HT-29 (cell line): ENCODE measurements around the gene PIAS2. TPM values are rescaled to one million over a fixed set of nuclear protein-coding genes. Genes with fewer than 3 reads are reported as not detected.
"Not testable (repeated sequence)": the region's sequence is repeated elsewhere in the genome, so short reads cannot be mapped to it uniquely, and the experiment has no call there.

Experiments
- DNase-seq: peaks from one replicate; pipeline ENCODE4 v3.0.0-alpha.2; 2015; ENCODE audit warnings: low spot score
- total RNA-seq: library from RNA; depleted of rRNA; stranded (reverse); fragments of >200 nt; shearing (Covaris generic); gene quantifications from 2 replicates; pipeline ENCODE4 v1.2.3, GENCODE V29; 2014; rRNA removed

PIAS2 gene, protein sequence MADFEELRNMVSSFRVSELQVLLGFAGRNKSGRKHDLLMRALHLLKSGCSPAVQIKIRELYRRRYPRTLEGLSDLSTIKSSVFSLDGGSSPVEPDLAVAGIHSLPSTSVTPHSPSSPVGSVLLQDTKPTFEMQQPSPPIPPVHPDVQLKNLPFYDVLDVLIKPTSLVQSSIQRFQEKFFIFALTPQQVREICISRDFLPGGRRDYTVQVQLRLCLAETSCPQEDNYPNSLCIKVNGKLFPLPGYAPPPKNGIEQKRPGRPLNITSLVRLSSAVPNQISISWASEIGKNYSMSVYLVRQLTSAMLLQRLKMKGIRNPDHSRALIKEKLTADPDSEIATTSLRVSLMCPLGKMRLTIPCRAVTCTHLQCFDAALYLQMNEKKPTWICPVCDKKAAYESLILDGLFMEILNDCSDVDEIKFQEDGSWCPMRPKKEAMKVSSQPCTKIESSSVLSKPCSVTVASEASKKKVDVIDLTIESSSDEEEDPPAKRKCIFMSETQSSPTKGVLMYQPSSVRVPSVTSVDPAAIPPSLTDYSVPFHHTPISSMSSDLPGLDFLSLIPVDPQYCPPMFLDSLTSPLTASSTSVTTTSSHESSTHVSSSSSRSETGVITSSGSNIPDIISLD
- 7.7 and 8.9 TPM in 2 replicates for total RNA-seq

DNA sequence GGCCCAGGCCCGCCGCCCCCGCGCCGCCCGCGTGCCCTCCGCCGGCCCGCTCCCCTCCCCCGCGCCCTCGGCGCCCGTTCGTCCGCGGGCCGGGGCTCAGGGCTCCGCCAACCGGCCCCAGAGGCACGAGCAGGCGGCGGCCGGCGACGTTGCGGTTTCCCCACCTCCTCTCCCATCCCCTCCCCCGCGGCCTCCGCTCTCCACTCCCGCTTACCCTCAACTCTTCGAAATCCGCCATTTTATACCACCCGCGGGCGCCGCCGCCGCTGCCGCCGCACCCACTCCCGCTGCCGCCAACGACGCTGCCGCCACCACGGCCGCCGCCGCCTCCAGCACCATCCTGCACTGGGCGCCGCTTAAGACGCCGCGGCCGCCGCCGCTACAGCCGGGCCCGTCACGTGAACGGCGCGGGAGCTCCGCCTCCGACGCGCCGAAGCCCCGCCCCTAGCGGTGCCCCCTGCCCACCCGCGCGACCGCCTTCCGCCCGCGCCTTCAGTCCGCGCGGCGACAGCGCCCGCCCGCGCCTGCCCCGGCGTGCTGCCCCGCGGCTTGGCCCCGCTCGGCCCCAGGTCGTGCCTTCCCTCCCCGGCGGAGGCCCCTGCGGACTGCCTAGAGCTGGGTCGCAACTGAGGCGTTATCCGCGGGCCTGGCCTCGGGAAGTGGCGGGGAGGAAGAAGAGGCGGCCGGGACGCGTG is at the start of gene PIAS2, which contains the start of gene KATNAL2:
PIAS2 (minus strand) TSS at position 400 of the 695 bp plus-strand sequence; CDS start at position 238, 162 bp downstream.
KATNAL2 (plus strand) TSS at position 495 of the 695 bp plus-strand sequence. CDS start 29,271 bp downstream, outside the sequence.
- DNase-seq: peak; percentile 48

DNA sequence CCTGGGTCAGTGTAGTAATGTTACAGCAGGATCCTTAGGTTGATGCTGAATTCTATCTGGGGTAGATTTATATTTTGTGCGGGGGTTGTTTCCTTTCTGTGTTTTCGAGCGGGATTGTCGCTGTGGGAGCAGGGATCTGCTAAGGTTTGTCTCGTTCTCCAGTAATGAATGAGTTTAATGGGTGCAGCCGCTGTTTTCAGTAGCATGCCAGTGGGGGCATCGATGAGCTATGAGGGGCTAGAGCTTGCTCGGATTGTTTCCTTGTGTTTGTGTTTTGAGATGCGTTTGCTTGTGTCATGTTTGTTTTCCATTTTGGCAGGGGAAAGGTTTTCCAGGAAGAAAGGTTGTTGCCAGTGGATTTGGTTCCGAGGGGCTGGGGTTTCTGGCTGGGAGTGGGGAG is 49.0 kb upstream of the PIAS2 start:
- DNase-seq: not testable (repeated sequence)

DNA sequence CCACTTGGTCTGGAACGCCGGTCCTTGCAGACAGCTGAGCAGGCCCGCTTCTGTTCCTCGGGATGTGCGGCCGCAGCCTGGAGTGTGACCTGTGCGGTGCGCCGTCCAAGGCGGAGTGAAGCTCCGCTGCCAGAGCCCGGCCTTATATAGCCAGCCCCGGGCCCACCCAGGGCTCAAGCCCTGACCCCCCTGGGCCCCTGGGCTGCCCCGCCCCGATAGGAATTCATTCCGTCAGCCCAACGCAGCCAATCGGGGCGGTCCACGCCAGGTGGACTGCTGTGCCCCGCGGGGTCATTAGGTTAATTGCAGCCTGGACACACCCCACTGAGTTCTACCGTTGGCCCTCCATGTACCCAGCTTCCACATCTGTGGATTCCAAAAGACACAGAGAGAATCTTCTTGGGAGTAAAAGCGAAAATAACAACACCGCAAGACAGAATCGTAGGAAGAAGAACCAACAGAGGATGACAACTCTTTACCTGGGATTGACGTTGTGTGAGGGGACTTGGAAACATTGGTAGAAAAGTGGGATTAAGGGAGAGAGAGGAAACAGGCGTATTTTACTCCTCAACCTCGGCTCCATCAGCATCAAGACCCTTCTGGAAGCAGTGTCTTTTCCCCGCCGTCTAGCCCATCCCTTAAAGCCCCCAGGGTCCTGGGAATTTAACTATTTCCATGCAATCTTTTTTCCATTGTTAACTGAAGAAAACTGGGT is 47.4 kb upstream of the PIAS2 start:
- DNase-seq: not testable (repeated sequence)

DNA sequence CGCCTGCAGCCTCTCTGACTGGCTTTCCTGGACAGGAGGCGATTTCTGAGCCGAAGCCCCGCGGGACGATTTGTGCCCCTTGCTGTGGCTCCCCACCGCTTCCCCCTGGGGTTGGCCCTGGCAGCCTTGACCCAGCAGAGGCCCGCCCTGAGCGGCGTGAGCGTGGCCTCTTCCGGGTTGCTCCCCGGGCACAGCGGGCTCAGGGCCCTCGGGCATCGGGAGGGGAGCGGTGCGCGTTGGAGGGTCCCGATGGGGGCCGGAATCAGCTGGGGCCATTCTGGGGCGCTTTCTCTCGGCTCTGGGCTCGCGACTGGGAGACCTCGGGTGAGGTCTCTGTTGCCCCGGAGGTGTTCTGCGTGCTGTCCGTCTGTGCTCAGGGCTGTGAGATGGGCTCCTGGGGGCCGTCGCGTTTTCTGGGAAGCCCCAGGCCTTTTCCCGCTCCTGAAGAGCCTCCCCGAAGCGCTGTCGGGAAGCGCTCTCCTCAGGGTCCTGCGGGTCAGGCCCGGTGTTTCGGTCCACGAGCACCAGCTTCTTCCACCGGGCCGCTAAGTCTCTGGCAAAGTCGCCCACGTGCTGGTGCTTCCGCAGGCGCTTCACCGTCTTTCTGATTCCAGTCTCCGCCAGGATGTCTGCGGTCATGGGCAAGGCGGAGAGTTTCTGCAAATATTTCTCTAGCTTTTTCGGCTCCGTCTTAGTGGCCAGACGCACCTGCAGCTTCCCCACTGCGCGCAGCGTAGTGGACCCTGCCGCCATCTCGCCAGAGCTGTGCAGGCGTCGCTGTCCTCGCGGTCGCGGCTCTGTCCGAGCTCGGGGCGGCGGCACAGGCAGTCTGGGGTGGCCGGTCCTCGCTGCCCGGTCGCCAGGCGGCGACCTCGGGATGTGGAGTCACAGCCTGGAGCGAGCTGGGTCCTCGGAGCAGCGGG is 46.6 kb upstream of the PIAS2 start:
- not testable (repeated sequence) for DNase-seq

DNA sequence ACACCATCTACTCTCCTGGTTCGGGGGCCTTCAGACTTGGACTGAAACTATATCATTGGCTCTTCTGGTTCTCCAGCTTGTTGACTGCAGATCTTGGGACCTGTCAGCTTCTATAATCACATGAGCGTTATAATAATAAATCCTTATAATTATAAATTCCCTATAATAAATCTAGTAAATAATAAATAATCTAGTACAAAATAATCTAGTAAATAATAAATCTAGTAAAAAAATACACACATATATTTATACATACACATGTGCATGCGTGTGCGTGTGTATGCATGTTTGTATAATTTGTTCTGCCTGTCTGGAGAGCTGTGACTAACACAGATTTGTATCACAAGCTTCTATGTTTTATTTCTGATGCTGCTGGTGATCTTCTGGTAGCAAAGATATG is 40.9 kb upstream of the PIAS2 start:
- DNase-seq: no peak

DNA sequence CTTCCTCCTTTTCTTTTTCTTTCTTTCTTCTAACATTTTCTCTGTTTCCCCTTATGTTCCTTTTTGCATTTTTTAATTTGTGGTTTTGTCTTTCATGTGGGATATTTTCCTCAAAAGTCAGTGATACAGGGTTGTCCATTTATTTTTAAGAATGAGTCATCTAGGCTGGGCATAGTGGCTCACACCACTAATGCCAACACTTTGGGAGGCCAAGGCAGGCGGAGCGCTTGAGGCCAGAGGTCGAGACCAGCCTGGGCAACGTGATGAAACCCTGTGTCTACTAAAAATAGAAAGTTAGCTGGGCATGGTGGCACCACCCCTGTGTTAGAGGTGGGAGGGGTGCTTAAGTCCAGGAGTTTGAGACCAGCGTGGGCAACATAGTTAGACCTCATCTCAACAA is 35.9 kb upstream of the PIAS2 start:
- DNase-seq: no peak

DNA sequence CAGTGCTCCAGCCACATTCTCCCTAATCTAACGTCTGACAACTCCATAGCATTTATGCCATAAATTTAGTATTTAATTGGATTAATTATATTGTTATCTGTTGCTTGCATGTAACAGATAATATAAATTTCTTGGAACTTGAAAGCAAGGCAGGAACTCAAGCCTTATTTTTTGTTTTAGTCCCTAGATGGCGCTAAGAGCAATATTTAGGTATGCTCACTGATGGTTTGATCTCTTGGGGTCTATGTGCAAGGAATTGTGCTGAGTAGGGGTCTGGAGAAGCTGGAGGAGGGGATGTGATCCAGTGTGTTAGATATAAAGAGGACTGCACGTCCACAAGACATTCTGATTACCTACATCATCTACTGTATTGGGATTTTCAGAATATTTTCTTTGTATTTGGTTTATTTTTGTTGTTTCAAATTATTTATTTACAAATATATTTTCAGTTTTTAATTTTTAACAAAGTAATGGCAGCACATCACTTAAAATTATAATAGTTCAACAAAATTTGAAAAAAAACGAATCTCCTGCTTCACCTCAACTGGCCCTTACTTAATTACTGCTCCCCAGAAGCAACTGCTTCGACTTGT is 32.9 kb upstream of the PIAS2 start:
- DNase-seq: no peak

DNA sequence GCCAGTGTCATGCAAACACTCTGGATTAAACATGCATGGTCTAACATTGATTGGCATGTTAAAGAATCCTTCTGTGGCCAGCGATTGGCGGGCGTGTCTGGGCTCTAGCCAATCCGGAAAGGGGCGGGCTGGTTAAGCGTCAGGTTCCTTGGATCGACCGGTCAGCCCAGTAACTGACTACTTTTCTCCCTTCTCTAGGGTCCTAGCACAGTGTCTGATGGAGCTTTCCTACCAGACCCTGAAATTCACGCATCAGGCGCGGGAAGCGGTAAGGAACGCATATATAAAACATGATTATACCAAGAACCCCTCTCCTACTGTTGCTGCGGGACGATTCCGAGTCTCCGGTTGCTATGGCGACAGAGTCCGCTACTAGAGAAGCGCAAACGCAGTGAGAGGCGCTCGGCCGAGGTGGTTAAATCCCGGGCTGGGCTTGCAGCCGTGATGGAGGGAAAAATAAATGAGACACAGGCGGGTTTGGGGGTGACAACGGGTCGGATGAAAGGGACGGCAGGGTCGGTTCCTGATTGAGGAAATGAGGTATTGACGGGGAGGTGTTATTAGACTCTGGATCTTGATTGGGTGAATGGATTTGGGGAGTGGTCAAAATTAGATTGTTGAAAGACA is 29.5 kb upstream of the PIAS2 start:
- DNase-seq: no peak

DNA sequence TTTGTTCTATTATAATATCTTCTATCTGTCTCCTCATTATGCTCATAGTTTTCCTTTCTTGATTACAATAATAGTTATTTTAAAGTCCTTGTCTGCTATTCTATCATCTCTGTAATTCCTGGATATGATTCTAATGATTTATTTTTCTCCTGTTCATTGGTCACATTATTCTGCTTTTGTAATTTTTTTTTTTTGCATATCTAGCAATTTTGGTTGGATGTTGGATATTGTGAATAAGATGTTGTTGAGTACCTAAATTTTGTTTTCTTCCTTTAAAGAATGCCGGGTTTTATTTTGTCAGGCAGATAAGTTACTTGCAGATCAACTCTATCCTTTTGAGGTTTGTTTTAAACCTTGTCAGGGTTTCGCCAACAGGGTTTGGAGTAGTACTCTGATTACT is 25.3 kb upstream of the PIAS2 start:
- no peak for DNase-seq

DNA sequence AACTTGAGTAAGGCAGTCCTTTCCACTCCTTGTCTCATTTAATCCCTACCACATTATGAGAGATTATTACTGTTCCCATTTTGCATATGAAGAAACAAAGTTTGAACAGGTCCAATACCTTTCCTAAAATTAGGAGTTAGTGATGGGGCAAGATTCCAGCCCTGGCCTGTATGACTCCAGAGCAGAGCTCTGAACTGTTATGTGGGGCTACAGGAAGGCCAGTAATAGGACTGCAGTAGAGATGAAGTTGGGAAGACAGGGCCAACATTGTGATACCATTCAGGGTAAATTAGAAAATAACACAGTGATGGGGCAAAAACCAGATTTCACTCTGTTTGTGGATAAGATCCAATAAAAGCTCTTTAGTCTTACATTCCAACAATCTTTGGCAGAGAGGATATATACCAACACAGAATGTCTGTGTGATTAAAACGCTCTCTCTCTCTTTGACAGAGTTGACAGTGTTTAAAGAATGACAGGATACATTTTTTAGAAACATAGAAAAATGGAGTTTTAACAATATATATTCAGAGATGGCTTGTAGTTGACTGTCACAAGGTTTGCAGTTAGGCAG is 22.8 kb upstream of the PIAS2 start:
- no peak for DNase-seq

DNA sequence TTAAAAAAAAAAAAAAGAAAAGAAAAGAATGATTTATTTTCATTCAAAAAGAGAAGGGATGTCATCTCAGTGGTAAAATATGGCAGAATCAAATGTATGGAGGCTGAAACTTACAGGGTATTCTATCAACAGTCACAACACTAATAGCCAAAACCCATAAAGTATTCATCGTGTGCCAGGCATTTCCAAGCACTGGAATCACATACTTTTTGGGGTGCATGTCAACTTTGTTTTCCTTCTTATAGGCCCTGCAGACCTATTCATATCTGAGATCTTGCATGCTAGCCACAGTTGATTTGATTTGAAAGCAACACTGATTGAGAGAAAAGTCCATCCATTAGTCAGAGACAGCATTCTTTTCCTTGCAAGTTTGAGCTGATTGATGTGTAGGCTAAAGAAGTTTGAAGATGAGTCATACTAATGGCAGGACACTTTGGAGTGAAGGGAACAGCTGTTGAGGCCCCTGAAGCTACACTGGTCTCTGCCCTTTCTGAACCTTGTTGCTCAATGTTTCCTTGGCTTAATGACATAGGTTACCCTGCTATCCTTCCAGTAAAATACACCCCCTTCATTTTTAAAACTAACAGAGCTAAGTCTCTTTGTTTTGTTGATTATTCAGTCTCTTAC is 22.1 kb upstream of the PIAS2 start:
- no peak for DNase-seq

DNA sequence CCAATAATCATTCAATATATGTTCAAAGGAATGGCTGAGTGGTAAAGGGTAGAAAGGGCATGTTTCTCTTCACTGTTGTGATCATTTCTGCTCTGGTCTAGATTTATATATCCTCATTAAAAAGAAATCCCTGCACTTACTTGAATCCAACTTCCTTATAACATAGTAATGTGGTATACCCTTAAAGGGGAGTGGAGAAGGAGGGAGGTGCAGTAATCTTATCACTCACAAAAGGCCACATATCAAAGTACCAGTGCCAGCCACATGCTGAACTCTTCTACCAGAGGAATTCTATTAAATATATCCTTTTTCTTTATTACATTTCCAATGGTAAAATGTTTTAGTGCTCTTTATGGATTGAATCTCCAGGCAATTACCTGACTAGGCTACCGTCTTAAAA is 3.3 kb upstream of the PIAS2 start:
- no peak for DNase-seq

DNA sequence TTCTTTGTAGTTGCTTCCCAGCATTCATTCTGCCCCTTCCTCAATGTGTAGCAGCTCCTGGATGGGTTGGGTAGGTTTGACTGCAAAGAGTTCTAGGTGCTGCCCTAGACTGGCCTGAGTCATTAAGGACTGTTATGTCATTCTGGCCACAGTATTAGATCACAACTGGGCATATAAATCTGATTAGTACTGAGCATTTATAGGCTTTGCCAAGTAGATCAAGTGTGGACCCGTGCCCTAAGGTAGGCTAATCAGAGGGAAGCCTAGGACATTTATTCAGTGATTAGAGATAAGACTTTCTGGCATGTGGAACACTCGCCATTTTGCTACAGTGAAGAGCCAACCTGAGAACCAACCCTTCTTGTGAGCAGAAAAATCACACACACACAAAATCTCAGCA is 2.8 kb upstream of the PIAS2 start:
- no peak for DNase-seq

DNA sequence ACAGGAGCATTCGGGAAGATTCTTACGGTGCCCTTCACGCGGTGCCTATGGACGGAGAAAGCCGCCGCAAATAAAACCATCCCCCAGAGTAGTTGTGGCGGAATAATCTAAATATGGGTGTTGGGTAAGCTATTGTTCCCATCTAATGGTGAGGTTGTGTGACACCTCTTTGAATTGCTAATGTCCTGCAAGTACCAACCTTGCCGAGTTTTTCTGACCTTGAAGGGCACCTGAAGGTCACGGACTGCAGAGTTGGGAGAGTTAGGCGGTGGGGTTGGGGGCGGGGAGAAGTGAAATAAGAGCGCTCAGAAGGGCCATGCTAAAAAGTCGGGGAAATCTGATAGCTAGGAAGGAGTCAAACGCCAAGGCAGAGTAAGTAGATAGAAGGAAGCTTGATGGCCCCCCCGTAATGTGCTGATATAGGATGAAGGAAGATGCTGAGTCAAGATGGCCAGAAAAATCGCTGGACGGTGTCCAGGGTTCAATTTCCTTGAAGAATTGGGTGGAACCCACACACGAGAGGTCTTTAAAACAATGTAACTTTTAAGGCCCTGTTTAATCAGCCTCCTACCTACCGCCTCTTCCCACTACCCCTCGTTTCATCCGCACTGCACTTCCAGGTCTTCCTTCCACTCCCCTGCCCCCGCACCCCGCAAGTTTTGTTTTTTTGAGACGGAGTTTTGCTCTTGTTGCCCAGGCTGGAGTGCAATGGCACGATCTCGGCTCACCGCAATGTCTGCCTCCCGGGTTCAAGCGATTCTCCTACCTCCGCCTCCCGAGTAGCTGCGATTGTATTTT is 695 bp upstream of the PIAS2 start:
- peak; percentile 1 for DNase-seq

DNA sequence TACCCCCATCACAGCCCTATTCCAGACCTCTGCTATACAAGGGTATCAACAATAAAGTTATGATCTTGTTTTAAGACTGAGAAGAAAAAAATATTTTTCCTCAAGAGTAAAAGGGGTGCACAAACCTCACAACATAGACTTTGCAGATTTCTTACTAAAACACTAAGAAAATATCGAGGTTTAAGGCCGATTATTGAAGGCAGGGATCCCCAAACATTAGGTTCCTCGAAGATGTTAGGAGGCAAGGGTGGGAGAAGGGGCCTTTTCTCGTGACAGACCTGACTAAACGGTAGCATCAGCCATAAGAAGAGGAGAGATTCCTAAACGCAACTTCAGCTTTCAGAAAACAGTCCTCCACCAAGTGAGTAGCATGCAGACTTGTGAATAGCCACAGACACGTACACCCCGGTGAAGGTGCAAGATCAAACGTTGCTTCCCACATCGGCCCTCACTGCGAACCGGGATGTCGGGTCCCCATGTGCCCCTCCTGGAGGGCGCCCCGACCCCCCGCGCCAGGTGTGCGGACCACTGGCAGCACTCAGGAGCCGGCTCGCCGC is 678 bp downstream of the PIAS2 start:
- peak; percentile 21 for DNase-seq

DNA sequence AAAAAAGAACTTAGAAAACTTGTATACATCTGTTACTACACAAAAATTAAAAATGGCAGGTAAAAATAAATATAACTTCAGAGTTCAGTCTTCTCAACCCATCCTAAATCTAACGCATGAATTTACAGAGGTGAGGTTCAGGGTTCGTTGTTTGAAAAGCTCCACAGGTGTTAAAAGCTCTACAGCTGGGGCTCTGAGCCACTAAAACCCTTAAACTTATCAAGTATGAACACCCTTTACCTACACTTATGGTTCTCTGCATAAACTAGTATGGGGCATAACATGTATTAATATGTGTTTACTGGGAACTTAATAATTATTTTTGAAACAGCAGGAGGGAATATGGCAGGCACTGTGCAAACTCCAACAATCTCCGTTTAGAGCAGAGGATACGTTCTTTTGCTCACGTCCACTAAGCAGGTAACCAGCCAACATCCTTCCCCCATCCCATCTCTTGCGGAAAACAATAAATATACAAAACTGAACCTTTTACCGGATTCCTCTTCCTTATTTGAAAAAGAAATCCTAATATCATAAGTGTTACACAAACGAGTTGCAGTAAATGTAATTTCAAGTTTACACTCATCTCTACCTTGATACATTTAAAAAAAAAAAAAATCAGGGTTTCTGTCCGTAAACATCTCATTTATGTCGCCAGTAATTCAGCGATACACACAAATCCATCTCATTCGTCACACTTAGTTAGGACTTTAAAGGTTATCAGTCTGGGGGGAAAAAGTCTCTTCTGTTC is 1.3 kb downstream of the PIAS2 start:
- DNase-seq: peak; percentile 4

DNA sequence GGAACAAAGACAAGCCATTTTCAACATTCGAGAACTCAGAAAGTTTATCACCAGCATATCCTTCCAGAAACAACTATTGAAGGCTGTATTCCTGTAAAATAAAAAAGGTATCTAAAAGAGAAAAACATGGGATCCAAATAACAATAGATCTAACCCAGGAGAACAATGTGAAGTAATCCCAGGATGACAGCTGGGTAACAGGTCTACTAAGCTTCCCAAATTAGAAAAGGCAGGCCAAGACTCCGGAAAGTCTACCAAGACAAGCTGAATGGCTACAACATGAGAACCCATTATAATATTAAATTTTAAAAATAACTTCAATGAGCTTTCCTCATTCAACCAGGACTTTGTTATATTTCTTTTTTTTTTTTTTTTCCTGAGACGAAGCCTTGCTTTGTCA is 6.5 kb downstream of the PIAS2 start:
- DNase-seq: no peak
